Islet of Langerhans (tissue), 1 donor: Measurements from ENCODE around the gene CDYL.

Experiments
- FAIRE-seq: peaks from one replicate; lab custom pipeline; 2011; peaks lifted over from hg19 to GRCh38; lab: Jason Lieb, UNC

The CDYL gene

GRCh38 chr6:4910037-4910760 lies 134.0 kb downstream of the CDYL start:
- no peak for FAIRE-seq

- no peak for FAIRE-seq
Observed at GRCh38 chr6:4912559-4912958, 136.4 kb downstream of the CDYL start.

DNA sequence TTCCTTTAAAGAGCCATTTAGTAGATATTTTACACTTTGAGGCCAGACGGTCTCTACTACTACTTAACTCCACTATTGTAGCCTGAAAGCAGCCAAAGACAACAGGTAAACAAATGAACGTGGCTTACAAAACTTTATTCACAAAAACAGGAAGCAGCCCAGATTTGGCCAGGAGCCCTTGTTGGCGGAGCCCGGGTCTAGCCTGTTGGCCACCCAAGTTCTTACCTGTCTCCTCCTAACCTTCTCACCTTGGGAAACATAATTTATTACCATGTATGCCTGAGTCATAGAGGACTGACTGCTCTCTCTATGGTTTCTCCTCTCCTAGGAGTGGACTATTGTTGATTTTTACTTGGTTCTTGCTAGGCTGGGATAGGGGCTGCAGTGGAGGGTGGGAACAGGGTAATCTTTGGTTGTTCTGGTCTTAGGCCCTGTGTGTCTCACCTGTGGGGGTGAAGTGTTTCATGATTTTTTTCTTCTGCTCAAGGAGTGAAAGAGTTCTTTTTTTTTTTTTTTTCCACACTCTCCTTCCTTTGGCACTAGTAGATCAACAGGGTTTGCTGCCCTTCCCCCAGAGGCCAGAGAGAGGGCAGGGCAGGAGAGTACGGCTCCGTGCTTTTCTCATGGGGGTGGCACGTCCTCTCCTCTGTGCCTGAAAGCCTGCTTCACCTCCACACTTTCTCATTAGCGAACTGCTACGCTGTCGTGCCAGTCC lies 137.7 kb downstream of the CDYL start:
- FAIRE-seq: no peak

- no peak for FAIRE-seq
Observed at GRCh38 chr6:4914420-4915159, 138.4 kb downstream of the CDYL start.

DNA sequence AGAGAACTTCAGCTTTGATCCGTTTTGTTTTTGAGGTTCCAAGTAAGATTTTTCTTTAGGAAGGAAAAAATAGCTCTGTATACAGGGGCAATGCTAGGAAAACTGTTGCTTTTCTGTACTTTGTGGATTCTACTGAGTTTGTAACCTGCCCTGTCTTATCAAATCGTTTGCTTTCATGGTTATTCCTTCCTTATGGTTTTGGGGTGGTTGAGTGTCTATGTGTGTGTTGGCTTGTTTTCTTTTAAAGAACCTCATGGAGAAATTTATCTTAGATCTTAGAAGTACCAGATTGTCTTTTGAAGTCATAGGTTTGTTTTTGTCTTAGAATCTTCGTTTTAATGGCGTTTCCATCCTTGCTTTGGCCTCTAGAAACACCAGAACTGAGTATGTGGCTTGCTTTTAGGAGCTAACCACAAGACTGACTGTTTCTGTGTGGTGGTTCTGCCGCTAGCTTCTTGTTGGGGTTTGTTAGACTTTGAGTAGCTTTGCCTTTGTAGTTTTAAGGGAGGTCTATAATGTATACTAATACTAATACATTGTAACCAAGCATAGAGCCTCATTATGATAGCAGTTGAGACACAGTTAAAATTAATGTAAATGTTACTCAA lies 140.9 kb downstream of the CDYL start:
- FAIRE-seq: no peak

DNA sequence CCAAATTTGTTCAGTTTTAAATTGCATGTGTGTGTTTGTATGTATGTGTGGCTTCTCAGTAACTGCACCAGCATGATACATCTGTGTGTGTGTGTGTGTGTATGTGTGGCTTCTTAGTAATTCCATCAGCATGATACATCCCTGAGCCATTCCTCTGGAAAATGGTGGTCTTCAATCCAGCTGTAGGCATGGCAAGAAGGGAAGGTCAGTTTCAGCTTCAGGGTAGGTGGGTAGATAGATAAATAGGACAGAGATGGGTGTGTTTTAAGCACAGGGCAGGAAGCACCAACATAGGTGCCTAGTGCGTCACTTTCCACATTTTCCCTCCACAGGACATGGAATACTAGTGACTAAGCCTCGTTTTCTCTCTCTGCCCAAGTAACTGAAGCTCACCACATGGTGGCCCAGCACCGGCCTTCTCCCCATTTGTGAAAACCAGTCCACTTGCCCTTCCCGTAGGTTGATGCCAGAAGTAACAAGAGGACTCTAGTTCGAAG lies 144.8 kb downstream of the CDYL start:
- FAIRE-seq: no peak

GRCh38 chr6:4922488-4923037 lies 146.4 kb downstream of the CDYL start:
- no peak for FAIRE-seq

DNA sequence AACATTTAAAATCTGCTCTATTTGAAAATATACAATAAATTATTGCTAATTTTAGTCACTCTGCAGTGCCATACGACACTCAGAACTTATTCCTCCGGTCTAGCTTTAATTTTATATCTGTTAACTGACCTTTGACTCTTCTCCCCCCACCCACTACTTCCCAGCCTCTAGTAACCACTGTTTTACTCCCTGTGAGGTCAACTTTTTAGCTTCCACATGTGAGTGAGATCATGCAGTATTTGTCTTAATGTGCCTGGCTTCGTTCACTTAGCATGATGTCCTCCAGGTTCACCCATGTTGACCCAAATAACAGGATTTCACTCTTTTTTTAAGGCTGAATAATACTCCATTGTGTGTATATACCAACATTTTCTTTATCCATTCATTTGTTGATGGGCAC lies 146.9 kb downstream of the CDYL start:
- FAIRE-seq: no peak

- FAIRE-seq: no peak
Observed at GRCh38 chr6:4924661-4925271, 148.6 kb downstream of the CDYL start.

DNA sequence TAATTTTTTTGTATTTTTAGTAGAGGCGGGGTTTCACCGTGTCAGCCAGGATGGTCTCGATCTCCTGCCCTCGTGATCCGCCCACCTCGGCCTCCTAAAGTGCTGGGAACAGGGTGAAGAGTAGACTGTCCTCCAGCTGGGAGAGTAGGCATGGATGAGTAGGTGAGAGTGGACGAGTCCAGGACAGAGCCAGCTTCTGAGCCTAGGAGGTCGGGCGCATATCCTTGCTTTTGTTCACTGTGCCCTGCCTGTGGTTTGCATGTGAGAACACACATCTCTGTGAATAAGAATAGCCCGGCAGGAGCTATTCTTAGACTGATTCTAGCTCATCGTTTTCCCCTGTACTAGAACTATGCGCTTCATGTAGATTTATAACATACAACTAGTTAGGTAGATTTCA lies 149.4 kb downstream of the CDYL start:
- no peak for FAIRE-seq

DNA sequence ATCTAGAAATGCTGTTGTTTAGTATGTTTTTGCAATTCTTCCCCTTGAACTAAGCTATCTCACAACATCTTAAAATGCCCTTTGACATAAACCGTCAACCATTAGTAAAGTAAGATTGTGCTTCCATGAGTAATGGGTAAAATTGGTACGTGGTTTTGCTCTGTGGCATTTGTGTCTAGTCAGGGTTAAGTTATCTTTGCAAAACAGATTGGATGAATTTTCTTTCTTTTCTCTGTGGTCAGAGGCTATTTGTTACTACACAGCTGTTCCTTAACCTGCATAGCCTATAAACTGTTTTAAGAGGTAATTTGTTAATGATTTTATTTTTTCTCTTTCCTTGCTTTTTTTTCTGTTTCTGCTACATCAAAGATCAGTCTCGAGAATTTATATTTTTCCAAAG lies 152.2 kb downstream of the CDYL start:
- FAIRE-seq: no peak

- FAIRE-seq: no peak
Observed at GRCh38 chr6:4929097-4929718, 153.0 kb downstream of the CDYL start.

- no peak for FAIRE-seq
Observed at GRCh38 chr6:4930025-4930691, 154.0 kb downstream of the CDYL start.

DNA sequence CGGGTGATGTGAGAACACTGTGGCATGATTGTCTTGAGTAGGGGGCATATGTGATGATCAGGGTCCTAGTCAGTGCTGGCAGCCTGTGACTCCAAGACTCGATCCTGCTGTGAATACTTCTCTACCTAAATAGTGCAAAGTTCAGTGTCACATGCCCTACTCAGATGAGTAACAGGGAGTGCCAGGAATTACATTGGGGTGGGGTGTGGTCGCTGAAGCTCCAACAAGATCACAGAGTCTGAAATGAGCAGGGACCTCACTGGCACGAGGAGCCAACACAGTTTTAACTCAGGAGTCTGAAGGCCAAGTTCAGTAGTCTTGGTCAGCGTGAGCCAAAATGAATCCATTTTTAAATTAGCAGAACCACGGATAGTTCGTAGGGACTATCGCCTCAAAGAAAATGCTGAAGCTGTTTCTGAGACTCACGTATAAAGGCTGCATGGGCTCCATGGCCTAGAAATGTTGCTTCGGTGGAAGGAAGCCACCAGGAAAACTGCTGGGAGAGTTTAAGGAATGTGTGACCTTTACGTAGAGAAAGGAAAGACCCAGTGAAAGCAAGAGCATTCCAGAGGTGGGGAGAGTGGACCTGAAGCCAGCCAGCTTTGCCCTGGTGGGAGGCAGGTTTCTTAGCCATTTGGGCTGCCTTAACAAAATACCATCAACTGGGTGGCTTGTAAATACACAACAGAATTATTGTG lies 155.5 kb downstream of the CDYL start:
- no peak for FAIRE-seq

GRCh38 chr6:4932228-4932903 lies 156.2 kb downstream of the CDYL start:
- no peak for FAIRE-seq

- no peak for FAIRE-seq
Observed at GRCh38 chr6:4935486-4935885, 159.3 kb downstream of the CDYL start.

- no peak for FAIRE-seq
Observed at GRCh38 chr6:4935975-4936680, 159.9 kb downstream of the CDYL start.

GRCh38 chr6:4936681-4937041 lies 160.5 kb downstream of the CDYL start:
- FAIRE-seq: peak; percentile 95

DNA sequence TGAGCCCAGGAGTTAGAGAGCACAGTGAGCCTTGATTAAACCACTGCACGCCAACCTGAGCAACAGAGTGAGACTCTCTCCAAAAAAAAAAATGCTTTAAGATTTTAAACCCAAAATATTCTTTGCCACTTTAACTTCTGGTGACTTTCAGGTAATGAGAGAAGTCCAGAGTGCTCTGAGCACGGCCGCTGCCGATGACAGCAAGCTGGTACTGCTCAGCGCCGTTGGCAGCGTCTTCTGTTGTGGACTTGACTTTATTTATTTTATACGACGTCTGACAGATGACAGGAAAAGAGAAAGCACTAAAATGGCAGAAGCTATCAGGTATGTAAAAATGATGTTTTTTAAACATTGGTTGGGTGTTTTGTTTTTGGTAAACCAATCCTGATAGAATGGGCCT lies 161.2 kb downstream of the CDYL start:
- FAIRE-seq: no peak
